Rectal smooth muscle tissue (tissue), 1 donor: Measurements from ENCODE around the gene TMED9.
"Not testable (repeated sequence)": the region's sequence is repeated elsewhere in the genome, so short reads cannot be mapped to it uniquely, and the experiment has no call there.

Experiments used
- H3K27ac ChIP-seq: one replicate; pipeline ENCODE4 v1.7.0; 2013; ENCODE audit warnings: low read depth, low read length, inconsistent platforms
- H3K27me3 ChIP-seq: one replicate; pipeline ENCODE4 v1.7.0; 2013; ENCODE audit warnings: low read length; ENCODE audit not compliant: control insufficient read depth, insufficient read depth
- H3K36me3 ChIP-seq: one replicate; pipeline ENCODE4 v1.7.0; 2013; ENCODE audit warnings: low read length; ENCODE audit not compliant: control insufficient read depth, insufficient read depth
- H3K4me1 ChIP-seq: one replicate; pipeline ENCODE4 v1.7.0; 2013; ENCODE audit warnings: low read length; ENCODE audit not compliant: control insufficient read depth, insufficient read depth
- H3K4me3 ChIP-seq: one replicate; pipeline ENCODE4 v1.7.0; 2013; ENCODE audit warnings: low read length
- H3K9ac ChIP-seq: one replicate; pipeline ENCODE4 v1.7.0; 2013; ENCODE audit warnings: low read length

Gene TMED9

DNA sequence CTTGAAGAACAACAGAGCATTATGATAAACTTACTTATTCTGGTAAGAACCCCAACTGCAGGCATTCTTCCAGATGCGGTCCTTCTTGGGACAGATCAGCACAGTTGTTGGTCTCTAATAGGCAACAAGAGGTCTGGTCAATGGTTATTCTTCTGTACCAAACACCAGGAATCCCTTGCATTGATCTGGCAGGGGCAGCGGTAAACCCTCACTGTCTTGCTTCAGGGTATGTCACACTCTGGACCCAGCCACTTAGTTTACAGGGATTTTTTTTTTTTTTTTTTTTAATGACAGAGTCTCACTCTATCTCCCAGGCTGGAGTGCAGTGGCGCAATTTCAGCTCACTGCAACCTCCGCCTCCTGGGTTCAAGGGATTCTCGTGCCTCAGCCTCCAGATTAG, 36.3 kb upstream of the TMED9 start:
- Histone ChIP-seq H3K36me3 (no peaks in the 10 kb centered on the region), H3K4me3 (no peak overlapping the region), H3K4me1 (peaks cover 8% of the 10 kb centered on the region), H3K27ac (no peak overlapping the region), H3K9ac (no peak overlapping the region), H3K27me3 (no peaks in the 10 kb centered on the region)

DNA sequence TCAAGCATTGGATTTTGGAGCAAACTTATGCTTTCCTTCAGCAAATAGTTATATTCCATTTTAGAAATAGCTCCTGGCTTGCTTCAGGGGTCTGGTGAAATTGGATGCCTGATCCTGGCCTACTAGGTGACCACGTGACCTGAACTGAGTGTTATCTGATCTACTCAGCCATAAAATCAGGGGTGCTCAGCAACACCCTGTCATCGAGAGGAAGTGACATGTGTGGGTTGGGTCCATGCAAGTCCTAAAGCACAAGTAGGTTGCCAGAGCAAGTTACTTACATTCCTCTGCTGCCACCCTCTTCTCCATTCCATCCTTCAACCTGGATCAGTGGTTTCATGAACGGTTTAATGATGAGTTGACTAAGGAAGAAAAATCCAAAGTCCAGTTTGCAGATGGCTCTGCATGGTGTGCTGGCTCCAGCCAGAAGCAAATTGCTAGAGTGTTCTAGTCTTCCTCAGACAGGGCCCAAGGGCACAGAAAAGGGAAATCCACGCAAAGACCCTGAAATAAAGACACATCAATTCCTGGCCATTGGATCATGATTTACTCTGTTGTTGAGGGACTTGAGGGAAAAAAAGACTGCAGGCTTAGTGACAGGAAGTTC, 34.9 kb upstream of the TMED9 start:
- H3K36me3 ChIP-seq, result no peaks in the 10 kb centered on the region
- no peak overlapping the region for H3K9ac ChIP-seq
- no peaks in the 10 kb centered on the region for H3K27me3 ChIP-seq
- no peak overlapping the region for H3K4me3 ChIP-seq
- H3K27ac ChIP-seq, result no peak overlapping the region
- H3K4me1 ChIP-seq, result peaks cover 8% of the 10 kb centered on the region

DNA sequence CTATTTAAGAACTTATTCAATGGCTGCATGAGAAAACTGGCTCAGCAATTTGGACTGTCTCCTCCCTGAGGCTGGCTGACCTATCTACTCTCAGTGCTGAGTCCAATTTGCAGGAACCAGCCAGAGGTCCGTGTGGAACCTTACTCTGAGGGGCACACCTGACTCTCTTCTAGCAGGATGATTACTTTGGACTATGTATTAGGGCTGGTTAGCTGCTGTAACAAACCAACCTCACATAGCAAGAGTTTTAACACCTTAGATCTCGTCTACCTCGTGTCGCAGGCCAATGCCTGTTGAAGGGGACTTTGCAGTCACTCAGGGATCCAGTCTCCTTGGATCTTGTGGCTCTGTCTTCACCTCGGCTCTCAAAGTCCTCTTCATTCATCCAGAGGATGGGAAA, 34.2 kb upstream of the TMED9 start:
- Histone ChIP-seq H3K27me3 (no peaks in the 10 kb centered on the region), H3K9ac (no peak overlapping the region)

DNA sequence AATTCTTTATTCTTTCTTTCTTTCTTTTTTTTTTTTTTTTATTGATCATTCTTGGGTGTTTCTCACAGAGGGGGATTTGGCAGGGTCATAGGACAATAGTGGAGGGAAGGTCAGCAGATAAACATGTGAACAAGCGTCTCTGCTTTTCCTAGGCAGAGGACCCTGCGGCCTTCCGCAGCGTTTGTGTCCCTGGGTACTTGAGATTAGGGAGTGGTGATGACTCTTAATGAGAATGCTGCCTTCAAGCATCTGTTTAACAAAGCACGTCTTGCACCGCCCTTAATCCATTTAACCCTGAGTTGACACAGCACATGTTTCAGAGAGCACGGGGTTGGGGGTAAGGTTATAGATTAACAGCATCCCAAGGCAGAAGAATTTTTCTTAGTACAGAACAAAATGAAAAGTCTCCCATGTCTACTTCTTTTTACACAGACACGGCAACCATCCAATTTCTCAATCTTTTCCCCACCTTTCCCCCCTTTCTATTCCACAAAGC, 32.5 kb upstream of the TMED9 start:
- not testable (repeated sequence) for H3K27ac ChIP-seq, H3K27me3 ChIP-seq, H3K4me3 ChIP-seq, H3K9ac ChIP-seq, H3K36me3 ChIP-seq, H3K4me1 ChIP-seq

More for the DNA sequence above, 34.2 kb upstream of the TMED9 start:
- Histone ChIP-seq H3K4me1 (peaks cover 3% of the 10 kb centered on the region), H3K27ac (no peak overlapping the region), H3K36me3 (no peaks in the 10 kb centered on the region), H3K4me3 (no peak overlapping the region)

DNA sequence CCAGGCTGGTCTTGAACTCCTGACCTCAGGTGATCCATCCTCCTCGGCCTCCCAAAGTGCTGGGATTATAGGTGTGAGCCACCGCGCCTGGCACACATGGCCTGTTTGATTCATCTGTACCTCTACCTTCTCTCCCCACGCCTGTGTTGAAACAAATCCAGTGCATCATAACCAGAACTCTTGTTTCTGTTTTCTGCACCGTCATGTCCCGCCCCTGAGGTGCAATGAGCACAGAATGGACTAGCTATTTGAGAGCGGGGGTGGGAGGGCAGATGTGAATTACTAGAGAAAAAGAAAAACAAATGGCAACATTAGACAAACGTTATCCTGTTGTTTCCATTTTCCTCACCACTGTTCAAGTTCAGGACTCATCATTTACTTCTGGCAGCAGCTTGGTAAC, 27.0 kb upstream of the TMED9 start:
- Histone ChIP-seq H3K4me1 (no peaks in the 10 kb centered on the region), H3K27me3 (no peaks in the 10 kb centered on the region), H3K9ac (no peak overlapping the region), H3K36me3 (no peaks in the 10 kb centered on the region), H3K4me3 (no peak overlapping the region), H3K27ac (no peak overlapping the region)

DNA sequence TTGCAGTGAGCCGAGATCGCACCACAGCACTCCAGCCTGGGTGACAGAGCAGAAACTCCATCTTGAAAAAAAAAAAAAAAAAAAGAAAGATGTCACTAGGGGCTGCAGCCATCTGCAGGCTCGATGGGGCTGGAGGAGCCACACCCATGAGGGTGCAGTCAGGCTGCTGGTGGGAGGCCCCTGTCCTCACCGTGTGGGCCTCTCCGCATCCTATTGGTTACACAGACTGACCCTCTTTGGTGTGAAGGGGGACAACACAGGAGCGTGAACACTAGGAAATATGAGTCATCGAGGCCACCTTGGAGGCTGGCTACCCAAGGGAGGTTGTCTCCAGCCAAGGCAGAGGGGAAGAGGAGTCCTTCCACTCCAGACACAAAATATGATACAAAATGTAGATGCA, 23.7 kb upstream of the TMED9 start:
- H3K4me3 ChIP-seq, result no peak overlapping the region
- no peaks in the 10 kb centered on the region for H3K27me3 ChIP-seq
- no peaks in the 10 kb centered on the region for H3K36me3 ChIP-seq
- no peaks in the 10 kb centered on the region for H3K4me1 ChIP-seq
- no peak overlapping the region for H3K9ac ChIP-seq
- no peak overlapping the region for H3K27ac ChIP-seq

DNA sequence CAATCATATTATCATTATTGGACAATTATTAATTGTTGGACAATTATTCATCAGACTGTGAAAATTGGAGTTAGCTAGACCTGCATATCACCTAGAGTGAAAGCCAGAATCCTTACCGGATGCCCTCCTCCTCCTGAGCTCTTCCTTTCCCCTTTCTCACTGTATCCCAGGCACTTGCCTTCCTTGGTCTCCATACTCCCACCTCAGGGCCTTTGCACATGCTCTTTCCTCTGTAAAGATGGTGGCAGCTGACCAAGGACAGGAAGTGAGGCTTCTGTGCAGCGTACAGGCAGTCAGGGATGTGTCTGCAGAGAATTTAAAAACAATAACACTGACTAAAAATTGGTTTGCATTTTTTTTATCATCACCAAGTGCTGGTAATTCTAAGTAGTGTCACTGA, 22.1 kb upstream of the TMED9 start:
- no peaks in the 10 kb centered on the region for H3K4me1 ChIP-seq
- H3K27ac ChIP-seq, result no peak overlapping the region
- no peak overlapping the region for H3K9ac ChIP-seq
- no peak overlapping the region for H3K4me3 ChIP-seq
- H3K36me3 ChIP-seq, result no peaks in the 10 kb centered on the region
- H3K27me3 ChIP-seq, result no peaks in the 10 kb centered on the region

DNA sequence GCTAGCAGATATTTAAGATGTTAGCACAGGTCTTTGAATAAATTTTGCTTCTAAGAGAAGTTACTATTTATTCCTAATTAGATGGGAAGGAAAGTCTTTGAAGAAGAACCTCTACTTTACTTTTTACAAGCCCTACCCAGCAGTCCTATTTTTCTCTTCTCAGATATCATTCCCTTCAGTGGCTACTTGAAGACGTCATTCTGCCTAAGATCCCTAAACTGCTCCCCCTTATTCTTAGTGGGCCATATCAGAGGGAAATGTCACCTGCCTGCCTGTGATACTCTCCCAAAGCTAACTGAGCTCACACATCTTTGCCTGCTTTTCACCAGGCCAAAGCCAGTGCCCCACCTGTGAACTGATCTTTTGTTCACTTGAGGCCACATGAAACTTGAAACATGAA, 16.5 kb upstream of the TMED9 start:
- H3K4me3 ChIP-seq, result no peak overlapping the region
- H3K27me3 ChIP-seq, result no peaks in the 10 kb centered on the region
- H3K4me1 ChIP-seq, result no peaks in the 10 kb centered on the region
- no peak overlapping the region for H3K27ac ChIP-seq
- no peaks in the 10 kb centered on the region for H3K36me3 ChIP-seq
- no peak overlapping the region for H3K9ac ChIP-seq

DNA sequence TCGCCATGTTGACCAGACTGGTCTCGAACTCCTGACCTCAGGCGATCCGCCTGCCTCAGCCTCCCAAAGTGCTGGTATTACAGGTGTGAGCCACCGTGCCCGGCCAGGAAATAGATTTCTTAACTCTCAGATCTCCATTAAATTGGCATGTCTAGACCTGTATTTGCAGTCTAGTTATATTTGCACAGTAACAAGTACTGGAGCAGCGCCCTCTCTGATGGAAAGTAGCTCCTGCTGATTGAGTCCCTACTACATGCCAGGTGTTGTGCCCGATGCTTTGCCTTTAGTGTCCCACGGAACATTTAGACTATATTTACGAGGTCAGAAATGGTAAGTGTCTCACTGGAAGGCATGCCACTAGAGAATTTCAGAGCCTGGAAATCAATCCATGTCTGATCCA, 15.8 kb upstream of the TMED9 start:
- no peaks in the 10 kb centered on the region for H3K36me3 ChIP-seq
- H3K9ac ChIP-seq, result no peak overlapping the region
- no peaks in the 10 kb centered on the region for H3K27me3 ChIP-seq
- no peak overlapping the region for H3K27ac ChIP-seq
- no peak overlapping the region for H3K4me3 ChIP-seq
- H3K4me1 ChIP-seq, result no peaks in the 10 kb centered on the region

DNA sequence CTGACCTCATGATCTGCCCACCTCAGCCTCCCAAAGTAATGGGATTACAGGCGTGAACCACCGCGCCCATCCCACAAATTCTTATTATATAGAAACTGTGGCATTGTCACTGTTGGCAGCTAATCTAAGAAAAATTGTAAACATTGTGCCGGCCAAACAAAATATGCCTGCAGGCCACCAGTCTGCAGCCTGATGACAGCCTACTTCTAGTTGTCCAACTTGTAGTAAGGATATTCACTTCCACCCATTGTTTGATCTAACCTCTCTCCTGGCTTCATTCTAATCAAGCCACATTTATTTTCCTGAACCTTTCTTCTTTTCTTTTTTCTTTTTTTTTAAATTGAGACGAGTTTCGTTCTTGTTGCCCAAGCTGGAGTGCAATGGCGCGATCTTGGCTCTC, 13.7 kb upstream of the TMED9 start:
- H3K27ac ChIP-seq, result no peak overlapping the region
- H3K27me3 ChIP-seq, result no peaks in the 10 kb centered on the region
- H3K4me3 ChIP-seq, result no peak overlapping the region
- H3K36me3 ChIP-seq, result no peaks in the 10 kb centered on the region
- no peaks in the 10 kb centered on the region for H3K4me1 ChIP-seq
- no peak overlapping the region for H3K9ac ChIP-seq

DNA sequence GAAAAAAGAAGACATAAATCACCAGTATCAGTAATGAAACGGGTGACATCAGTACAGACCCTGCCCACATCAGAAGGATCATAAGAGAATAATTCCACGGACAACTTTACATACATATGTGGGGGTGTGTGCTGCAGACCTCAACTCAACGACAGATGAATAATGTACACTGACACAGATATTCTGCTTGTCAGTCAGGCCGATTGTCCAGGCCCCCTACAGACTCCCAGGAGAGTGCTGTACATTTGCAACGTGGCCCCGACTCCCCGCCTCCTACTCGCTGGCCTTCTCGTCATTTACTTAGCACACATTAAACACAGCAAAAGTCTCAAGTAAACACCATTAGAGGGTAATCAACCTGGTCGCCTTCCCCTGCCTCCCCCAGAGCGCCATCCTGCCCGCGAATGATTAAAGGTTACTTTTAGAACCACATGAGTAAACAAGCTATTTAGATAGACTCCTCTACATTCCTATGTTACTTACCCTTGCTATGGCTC, 3.5 kb upstream of the TMED9 start:
- no peak overlapping the region for H3K4me3 ChIP-seq
- no peak overlapping the region for H3K27ac ChIP-seq
- H3K4me1 ChIP-seq, result no peaks in the 10 kb centered on the region
- no peaks in the 10 kb centered on the region for H3K36me3 ChIP-seq
- peaks cover 2% of the 10 kb centered on the region for H3K27me3 ChIP-seq
- H3K9ac ChIP-seq, result no peak overlapping the region

DNA sequence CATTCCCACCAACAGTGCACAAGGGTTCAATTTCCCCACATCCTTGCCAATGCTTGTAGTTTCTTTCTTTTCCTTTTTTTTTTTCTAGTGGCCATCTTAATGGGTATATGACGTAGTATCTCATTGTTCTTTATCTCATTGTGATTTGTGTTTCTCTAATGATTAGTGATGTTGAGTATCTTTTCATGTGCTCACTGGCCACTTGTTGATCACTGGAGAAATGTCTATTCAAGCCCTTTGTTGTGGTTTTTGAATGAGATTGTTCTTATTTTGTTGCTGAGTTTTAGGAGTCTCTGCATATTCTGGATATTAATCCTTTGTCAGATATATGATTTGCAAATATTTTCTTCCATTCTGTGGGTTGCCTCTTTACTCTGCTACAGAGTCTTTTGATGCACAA, 1.6 kb upstream of the TMED9 start:
- Histone ChIP-seq H3K36me3 (peaks cover 19% of the 10 kb centered on the region), H3K27ac (no peak overlapping the region), H3K4me3 (no peak overlapping the region), H3K4me1 (no peaks in the 10 kb centered on the region), H3K9ac (no peak overlapping the region), H3K27me3 (peaks cover 2% of the 10 kb centered on the region)

DNA sequence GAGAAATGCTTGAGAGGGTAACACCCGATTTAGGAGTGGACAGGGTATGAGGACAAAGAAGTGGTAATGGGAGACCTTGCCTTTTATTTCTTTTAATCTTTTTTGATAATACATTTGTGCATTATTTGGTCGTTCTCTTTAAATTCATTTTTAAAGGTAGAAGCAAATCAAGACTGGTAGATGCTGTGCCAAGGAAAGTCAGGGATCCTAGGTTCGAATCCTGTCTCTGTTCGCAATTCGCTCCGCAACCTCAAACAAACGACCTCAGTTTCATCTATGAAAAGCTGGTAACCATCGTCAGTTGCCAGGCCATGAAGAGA, 353 bp upstream of the TMED9 start:
- Histone ChIP-seq H3K27me3 (peaks cover 2% of the 10 kb centered on the region), H3K4me3 (peak overlapping the region; percentile 99), H3K4me1 (no peaks in the 10 kb centered on the region), H3K36me3 (peaks cover 30% of the 10 kb centered on the region), H3K27ac (no peak overlapping the region), H3K9ac (no peak overlapping the region)
